C4-2B (cell line): Measurements from ENCODE around the gene BICDL1.

ENCODE experiments used
- H3K27ac ChIP-seq: fragments of 450-650 bp; 2 replicates; pipeline ENCODE4 v1.5.1; 2017
- ZFX ChIP-seq: fragments of 450-650 bp; IDR thresholded peaks from 2 replicates; pipeline ENCODE4 v1.6.1; 2017
- TF ChIP-seq, protein P1 (sequence below): fragments of 450-650 bp; conservative IDR thresholded peaks from 2 replicates; pipeline ENCODE4 v1.5.1; 2017; ENCODE audit warnings: mild to moderate bottlenecking

BICDL1 gene, protein sequence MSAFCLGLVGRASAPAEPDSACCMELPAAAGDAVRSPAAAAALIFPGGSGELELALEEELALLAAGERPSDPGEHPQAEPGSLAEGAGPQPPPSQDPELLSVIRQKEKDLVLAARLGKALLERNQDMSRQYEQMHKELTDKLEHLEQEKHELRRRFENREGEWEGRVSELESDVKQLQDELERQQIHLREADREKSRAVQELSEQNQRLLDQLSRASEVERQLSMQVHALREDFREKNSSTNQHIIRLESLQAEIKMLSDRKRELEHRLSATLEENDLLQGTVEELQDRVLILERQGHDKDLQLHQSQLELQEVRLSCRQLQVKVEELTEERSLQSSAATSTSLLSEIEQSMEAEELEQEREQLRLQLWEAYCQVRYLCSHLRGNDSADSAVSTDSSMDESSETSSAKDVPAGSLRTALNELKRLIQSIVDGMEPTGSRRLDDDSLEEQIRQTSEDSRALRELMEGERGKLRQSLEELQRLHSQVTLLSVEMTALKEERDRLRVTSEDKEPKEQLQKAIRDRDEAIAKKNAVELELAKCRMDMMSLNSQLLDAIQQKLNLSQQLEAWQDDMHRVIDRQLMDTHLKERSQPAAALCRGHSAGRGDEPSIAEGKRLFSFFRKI

DNA sequence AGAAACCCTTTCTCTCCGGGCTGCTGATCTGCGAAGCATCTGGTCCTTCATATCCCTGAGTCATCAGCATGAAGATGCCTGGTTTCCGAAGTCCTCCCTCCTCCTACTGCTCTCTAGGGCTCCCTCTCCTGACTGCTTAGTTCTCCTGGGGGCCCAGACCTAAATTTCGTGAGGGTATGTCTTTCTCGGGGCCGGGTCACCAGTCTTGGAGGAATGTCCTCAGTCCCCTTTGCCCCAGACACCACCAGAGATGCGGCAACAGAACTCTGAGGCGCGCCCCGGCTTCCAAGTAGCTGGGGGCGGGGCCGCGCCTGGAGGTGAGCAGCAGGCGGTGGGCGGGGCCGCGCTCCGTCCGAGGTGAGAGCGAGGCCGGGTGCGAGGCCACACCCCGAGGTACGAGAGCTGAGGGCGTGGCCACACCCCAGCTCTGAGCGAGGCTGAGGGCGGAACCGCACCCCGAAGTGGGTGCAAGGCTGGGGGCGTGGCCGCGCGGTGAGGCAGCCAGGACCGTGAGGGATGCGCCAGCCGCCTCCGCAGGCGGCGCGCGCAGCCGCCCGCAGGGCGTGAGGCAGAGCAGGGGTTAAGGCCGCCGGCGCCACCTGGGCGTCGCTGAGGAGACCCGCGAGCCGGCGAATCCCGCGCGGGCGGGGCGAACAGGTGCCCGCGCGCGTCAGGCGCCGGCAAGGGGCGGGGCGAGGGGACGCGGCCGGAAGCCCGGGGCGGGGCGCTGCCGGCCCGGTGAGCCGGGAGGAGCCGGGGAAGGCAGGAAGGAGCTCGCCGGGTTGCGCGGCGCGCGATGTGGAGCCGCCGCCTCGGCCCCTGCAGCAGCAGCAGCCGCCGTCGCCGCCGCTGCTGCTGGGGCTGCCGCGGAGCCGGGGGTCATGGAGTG lies at the start of gene BICDL1:
TSS of gene BICDL1 (plus strand) at position 765 of the 889 bp plus-strand sequence. CDS start 633 bp downstream, outside the sequence.
- peak within 1 kb of the TSS; percentile 58 for H3K27ac ChIP-seq
- TF ChIP-seq, protein P1, sequence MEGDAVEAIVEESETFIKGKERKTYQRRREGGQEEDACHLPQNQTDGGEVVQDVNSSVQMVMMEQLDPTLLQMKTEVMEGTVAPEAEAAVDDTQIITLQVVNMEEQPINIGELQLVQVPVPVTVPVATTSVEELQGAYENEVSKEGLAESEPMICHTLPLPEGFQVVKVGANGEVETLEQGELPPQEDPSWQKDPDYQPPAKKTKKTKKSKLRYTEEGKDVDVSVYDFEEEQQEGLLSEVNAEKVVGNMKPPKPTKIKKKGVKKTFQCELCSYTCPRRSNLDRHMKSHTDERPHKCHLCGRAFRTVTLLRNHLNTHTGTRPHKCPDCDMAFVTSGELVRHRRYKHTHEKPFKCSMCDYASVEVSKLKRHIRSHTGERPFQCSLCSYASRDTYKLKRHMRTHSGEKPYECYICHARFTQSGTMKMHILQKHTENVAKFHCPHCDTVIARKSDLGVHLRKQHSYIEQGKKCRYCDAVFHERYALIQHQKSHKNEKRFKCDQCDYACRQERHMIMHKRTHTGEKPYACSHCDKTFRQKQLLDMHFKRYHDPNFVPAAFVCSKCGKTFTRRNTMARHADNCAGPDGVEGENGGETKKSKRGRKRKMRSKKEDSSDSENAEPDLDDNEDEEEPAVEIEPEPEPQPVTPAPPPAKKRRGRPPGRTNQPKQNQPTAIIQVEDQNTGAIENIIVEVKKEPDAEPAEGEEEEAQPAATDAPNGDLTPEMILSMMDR, result peak; percentile 35
- no peak for TF ChIP-seq ZFX

DNA sequence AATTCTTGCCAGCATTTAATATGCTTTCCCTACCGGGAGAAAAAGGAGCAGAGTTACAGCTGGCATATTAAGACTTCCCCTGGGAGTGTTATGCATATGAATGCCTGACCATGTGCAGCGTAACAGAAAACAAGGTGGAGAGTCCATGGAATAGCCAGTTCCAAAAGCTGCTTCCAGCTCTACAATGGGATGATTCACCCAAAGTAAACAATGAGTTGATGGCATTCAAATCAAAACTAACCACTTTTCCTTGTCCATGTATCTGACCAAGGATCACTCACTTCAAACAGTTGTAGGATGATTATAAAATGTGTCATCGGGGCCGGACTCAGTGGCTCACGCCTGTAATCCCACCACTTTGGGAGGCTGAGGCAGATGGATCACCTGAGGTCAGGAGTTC lies 48.1 kb upstream of the BICDL1 start:
- H3K27ac ChIP-seq, result no peak overlapping the region
- TF ChIP-seq, protein P1, result no peak
- no peak for TF ChIP-seq ZFX

DNA sequence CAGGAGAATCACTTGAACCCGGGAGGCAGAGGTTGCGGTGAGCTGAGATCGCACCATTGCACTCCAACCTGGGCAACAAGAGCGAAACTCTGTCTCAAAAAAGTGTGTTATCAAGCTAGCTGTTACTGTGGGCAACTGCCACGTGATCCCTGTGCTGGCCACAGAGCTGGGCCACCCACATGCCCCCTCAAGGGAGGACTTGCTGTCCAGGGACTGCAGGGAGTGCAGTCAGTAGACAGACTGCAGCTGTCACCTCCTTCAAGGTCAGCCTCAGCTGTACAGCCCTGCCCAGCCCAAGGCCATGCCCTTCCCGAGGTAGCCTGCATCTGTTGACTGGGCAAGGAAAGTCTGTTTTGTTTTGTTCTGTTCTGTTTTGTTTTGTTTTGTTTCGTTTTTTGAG lies 46.6 kb upstream of the BICDL1 start:
- TF ChIP-seq ZFX, result no peak
- TF ChIP-seq, protein P1, result no peak
- no peak overlapping the region for H3K27ac ChIP-seq

DNA sequence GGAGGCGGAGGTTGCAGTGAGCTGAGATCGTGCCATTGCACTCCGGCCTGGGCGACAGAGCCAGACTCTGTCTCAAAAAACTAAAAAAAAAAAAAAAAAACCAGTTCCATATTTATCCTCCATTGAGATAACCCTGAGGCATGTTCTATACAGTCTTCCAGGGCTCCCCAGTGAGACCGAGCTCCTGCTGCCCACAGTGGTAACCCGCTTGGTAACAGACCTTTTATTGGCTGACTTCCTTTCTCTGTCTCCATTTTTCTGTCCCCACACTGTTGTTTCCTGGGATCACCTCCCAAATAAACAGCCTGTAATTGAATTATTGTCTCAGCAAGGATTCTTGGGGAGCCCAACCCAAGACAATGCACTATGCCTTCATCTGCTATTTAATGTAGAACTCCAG lies 42.8 kb upstream of the BICDL1 start:
- TF ChIP-seq ZFX, result no peak
- TF ChIP-seq, protein P1, result no peak
- no peak overlapping the region for H3K27ac ChIP-seq

DNA sequence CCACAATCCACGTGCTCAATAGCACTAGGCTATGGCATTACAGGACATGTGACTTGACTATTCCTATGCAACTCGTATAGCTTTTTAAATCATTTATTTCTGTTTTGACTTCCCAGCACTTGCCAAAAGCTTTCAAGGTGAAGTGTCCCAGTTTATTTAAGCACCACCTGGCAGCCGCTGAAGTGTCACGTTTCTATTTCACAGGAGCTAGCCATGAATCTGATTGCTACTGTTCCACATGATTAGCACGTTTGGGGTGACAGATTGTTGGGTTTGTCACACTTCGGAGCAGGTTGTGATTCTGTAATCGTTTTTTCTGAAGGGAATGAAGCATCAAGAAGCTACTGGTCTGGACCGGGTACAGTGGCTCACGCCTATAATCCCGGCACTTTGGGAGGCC lies 39.9 kb upstream of the BICDL1 start:
- no peak overlapping the region for H3K27ac ChIP-seq
- TF ChIP-seq, protein P1, result no peak
- no peak for TF ChIP-seq ZFX

DNA sequence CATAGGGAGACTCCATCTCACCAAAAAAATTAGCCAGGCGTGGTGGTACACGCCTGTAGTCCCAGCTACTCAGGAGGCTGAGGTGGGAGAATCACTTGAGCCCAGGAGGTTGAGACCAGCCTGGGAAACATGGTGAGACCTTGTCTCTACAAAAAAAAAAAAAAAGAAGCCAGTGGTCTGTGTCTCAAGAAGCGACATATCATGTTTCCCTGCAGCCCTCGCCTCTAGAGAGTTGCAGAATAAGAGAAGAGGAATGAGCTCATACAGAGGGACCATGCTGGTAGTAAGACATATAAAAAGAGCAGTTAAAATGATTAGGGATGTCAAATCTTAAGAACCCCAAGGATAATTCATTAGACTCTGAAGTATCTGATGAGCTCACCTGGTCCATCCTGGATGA lies 39.4 kb upstream of the BICDL1 start:
- no peak overlapping the region for H3K27ac ChIP-seq
- no peak for TF ChIP-seq ZFX
- TF ChIP-seq, protein P1, result no peak

DNA sequence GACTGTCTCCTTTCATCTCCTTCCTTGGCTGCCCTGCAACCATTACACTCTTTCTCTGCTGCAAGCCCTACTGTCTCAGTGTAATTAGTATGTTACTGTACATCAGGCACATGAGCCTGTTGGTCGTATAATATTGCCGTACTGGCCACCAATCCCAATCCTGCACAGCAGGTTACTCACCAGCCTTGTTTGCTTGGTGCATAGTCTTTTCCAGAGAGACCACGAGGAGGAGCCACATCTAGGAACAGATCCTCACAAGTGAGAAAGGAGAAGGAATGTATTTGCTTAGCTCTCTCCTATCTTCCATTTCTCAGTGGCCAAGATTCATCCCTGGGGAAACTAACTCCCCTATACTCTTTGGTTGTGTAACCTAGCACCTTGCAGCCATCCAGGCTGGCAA lies 33.0 kb upstream of the BICDL1 start:
- H3K27ac ChIP-seq, result no peak overlapping the region
- TF ChIP-seq, protein P1, result peak; percentile 14; the same call in 1 of the 2 replicates
- TF ChIP-seq ZFX, result no peak
